Parathyroid adenoma (tissue), 2 donors: ENCODE measurements around the gene GLG1.
"Not testable (repeated sequence)": the region's sequence is repeated elsewhere in the genome, so short reads cannot be mapped to it uniquely, and the experiment has no call there.

Source experiments
- H2AFZ ChIP-seq: fragments of 300-600 bp; sonication (generic); one replicate; pipeline ENCODE4 v1.7.0; 2017; ENCODE audit warnings: antibody characterized with exemption, mild to moderate bottlenecking
- H3K27ac ChIP-seq: fragments of 300-600 bp; sonication (generic); one replicate; pipeline ENCODE4 v1.7.0; 2017
- H3K27me3 ChIP-seq: fragments of 300-600 bp; sonication (generic); one replicate; pipeline ENCODE4 v1.7.0; 2017; ENCODE audit warnings: low read length; ENCODE audit not compliant: control insufficient read depth, insufficient read depth
- H3K36me3 ChIP-seq: fragments of 300-600 bp; sonication (generic); one replicate; pipeline ENCODE4 v1.7.0; 2017; ENCODE audit warnings: low read length; ENCODE audit not compliant: control insufficient read depth, insufficient read depth
- H3K4me1 ChIP-seq: fragments of 300-600 bp; sonication (generic); one replicate; pipeline ENCODE4 v1.7.0; 2017; ENCODE audit warnings: control low read depth
- H3K4me2 ChIP-seq: fragments of 300-600 bp; sonication (generic); one replicate; pipeline ENCODE4 v1.7.0; 2017; ENCODE audit warnings: low read length
- H3K4me3 ChIP-seq: fragments of 300-600 bp; sonication (generic); one replicate; pipeline ENCODE4 v1.7.0; 2017; ENCODE audit warnings: low read depth, low read length
- H3K79me2 ChIP-seq: fragments of 300-600 bp; sonication (generic); one replicate; pipeline ENCODE4 v1.7.0; 2017; ENCODE audit warnings: control low read depth
- H3K9ac ChIP-seq: fragments of 300-600 bp; sonication (generic); one replicate; pipeline ENCODE4 v1.7.0; 2017; ENCODE audit warnings: mild to moderate bottlenecking
- H3K9me3 ChIP-seq: fragments of 300-600 bp; sonication (generic); one replicate; pipeline ENCODE4 v1.7.0; 2017; ENCODE audit warnings: low read length; ENCODE audit not compliant: control insufficient read depth
- CTCF ChIP-seq: fragments of 300-600 bp; sonication (generic); IDR thresholded peaks from one replicate; pipeline ENCODE4 v1.7.0; 2017; ENCODE audit warnings: antibody characterized with exemption, mild to moderate bottlenecking
- donor health status: primary hyperparathyroidism.

The GLG1 gene

GRCh38 chr16:74556375-74556922, 50.5 kb downstream of the GLG1 start:
- no peak for TF ChIP-seq CTCF
- no peak overlapping the region for H2AFZ ChIP-seq
- peaks cover 6% of the 10 kb centered on the region for H3K4me1 ChIP-seq
- no peak overlapping the region for H3K4me3 ChIP-seq
- H3K9me3 ChIP-seq: no peaks in the 10 kb centered on the region
- no peak overlapping the region for H3K27ac ChIP-seq
- no peak overlapping the region for H3K9ac ChIP-seq
- H3K4me2 ChIP-seq: no peak overlapping the region
- H3K79me2 ChIP-seq: peaks cover 18% of the 10 kb centered on the region
- H3K27me3 ChIP-seq: no peaks in the 10 kb centered on the region
- no peaks in the 10 kb centered on the region for H3K36me3 ChIP-seq

GRCh38 chr16:74552357-74552756, 54.6 kb downstream of the GLG1 start:
- H3K79me2 ChIP-seq: peaks cover 14% of the 10 kb centered on the region
- H3K9me3 ChIP-seq, H3K4me3 ChIP-seq, H3K27me3 ChIP-seq, H2AFZ ChIP-seq, H3K9ac ChIP-seq, H3K27ac ChIP-seq, H3K4me1 ChIP-seq, H3K36me3 ChIP-seq, H3K4me2 ChIP-seq: not testable (repeated sequence)

- not testable (repeated sequence) for H3K9ac ChIP-seq, H3K27ac ChIP-seq, H3K4me2 ChIP-seq, H2AFZ ChIP-seq, H3K4me3 ChIP-seq, H3K9me3 ChIP-seq, H3K4me1 ChIP-seq, H3K27me3 ChIP-seq, H3K36me3 ChIP-seq
- H3K79me2 ChIP-seq: peaks cover 11% of the 10 kb centered on the region
These were observed 56.5 kb downstream of the GLG1 start for GRCh38 chr16:74550227-74551019.

- H3K27ac ChIP-seq, H3K9ac ChIP-seq, H3K27me3 ChIP-seq, H3K36me3 ChIP-seq, H3K4me3 ChIP-seq, H3K9me3 ChIP-seq, H2AFZ ChIP-seq, H3K4me2 ChIP-seq, H3K4me1 ChIP-seq: not testable (repeated sequence)
- peaks cover 11% of the 10 kb centered on the region for H3K79me2 ChIP-seq
These were observed 60.8 kb downstream of the GLG1 start for GRCh38 chr16:74546112-74546511.

GRCh38 chr16:74542911-74543578, 63.9 kb downstream of the GLG1 start:
- not testable (repeated sequence) for H3K79me2 ChIP-seq, H3K9ac ChIP-seq, H3K27ac ChIP-seq, H3K4me1 ChIP-seq, H3K36me3 ChIP-seq, H3K4me2 ChIP-seq, H3K4me3 ChIP-seq, H3K27me3 ChIP-seq, H2AFZ ChIP-seq, H3K9me3 ChIP-seq

GRCh38 chr16:74540663-74541062, 66.3 kb downstream of the GLG1 start:
- H3K27ac ChIP-seq, H3K9ac ChIP-seq, H3K27me3 ChIP-seq: not testable (repeated sequence)

GRCh38 chr16:74538801-74539200, 68.1 kb downstream of the GLG1 start:
- H3K27ac ChIP-seq, H3K4me1 ChIP-seq, H3K36me3 ChIP-seq, H3K9ac ChIP-seq, H3K4me2 ChIP-seq, H3K4me3 ChIP-seq, H3K9me3 ChIP-seq, H3K27me3 ChIP-seq, H3K79me2 ChIP-seq, H2AFZ ChIP-seq: not testable (repeated sequence)

More at GRCh38 chr16:74540663-74541062, 66.3 kb downstream of the GLG1 start:
- not testable (repeated sequence) for H3K4me3 ChIP-seq, H3K36me3 ChIP-seq, H3K4me2 ChIP-seq, H3K9me3 ChIP-seq, H2AFZ ChIP-seq, H3K79me2 ChIP-seq, H3K4me1 ChIP-seq

- H2AFZ ChIP-seq, H3K9ac ChIP-seq, H3K4me1 ChIP-seq, H3K4me3 ChIP-seq, H3K27ac ChIP-seq, H3K4me2 ChIP-seq, H3K36me3 ChIP-seq, H3K27me3 ChIP-seq, H3K9me3 ChIP-seq, H3K79me2 ChIP-seq: not testable (repeated sequence)
These were observed 69.2 kb downstream of the GLG1 start for GRCh38 chr16:74537746-74538145.

GRCh38 chr16:74534650-74535049, 72.3 kb downstream of the GLG1 start:
- not testable (repeated sequence) for H3K9ac ChIP-seq, H3K4me2 ChIP-seq, H2AFZ ChIP-seq, H3K79me2 ChIP-seq, H3K4me1 ChIP-seq, H3K27me3 ChIP-seq, H3K27ac ChIP-seq, H3K36me3 ChIP-seq, H3K4me3 ChIP-seq, H3K9me3 ChIP-seq
